Measurements from ENCODE around the gene SPOCK3. TPM values are rescaled to one million over a fixed set of nuclear protein-coding genes. Genes with fewer than 3 reads are reported as not detected.

The SPOCK3 gene
- total RNA-seq, 4 donors from 2014 or later = not detected

- Histone ChIP-seq H3K9me3 (no peaks in the 10 kb centered on the region), H3K27ac (no peak overlapping the region), H3K27me3 (no peaks in the 10 kb centered on the region), H3K36me3 (no peaks in the 10 kb centered on the region), H3K4me1 (no peaks in the 10 kb centered on the region), H3K4me3 (no peak overlapping the region)
- DNase-seq = no peak
- 70 to 94% methylated on average over 1 of the region's 1 CpG for WGBS, 2 donors
- intact Hi-C loops (cut with DNase I) = no loop called here
- TF ChIP-seq CTCF (IDR thresholded peaks at IDR 0.05) = no peak
- TF ChIP-seq POLR2A (IDR thresholded peaks at IDR 0.05) = no peak
These were observed 498.7 kb downstream of the SPOCK3 start for GRCh38 chr4:166735553-166735952.

GRCh38 chr4:166734797-166735196, 499.5 kb downstream of the SPOCK3 start:
- 81 to 89% methylated on average over 3 of the region's 3 CpGs for whole genome bisulfite sequencing, 2 donors

GRCh38 chr4:166733686-166734085, 500.6 kb downstream of the SPOCK3 start:
- H3K4me3 ChIP-seq = no peak overlapping the region
- TF ChIP-seq CTCF (IDR thresholded peaks at IDR 0.05) (no peak), POLR2A (IDR thresholded peaks at IDR 0.05) (no peak)
- DNase-seq = no peak
- intact Hi-C loops (cut with DNase I) = no loop called here
- no peaks in the 10 kb centered on the region for H3K9me3 ChIP-seq
- WGBS, 2 donors = 56 to 87% methylated on average over 3 of the region's 3 CpGs
- no peak overlapping the region for H3K27ac ChIP-seq
- no peaks in the 10 kb centered on the region for H3K36me3 ChIP-seq
- no peaks in the 10 kb centered on the region for H3K4me1 ChIP-seq
- no peaks in the 10 kb centered on the region for H3K27me3 ChIP-seq

More at GRCh38 chr4:166734797-166735196, 499.5 kb downstream of the SPOCK3 start:
- Histone ChIP-seq H3K9me3 (no peaks in the 10 kb centered on the region), H3K4me3 (no peak overlapping the region), H3K36me3 (no peaks in the 10 kb centered on the region), H3K27me3 (no peaks in the 10 kb centered on the region), H3K4me1 (no peaks in the 10 kb centered on the region), H3K27ac (no peak overlapping the region)
- TF ChIP-seq POLR2A (IDR thresholded peaks at IDR 0.05) = no peak
- no peak for TF ChIP-seq CTCF (IDR thresholded peaks at IDR 0.05)
- DNase-seq = no peak
- intact Hi-C loops (cut with DNase I) = no loop called here

- Histone ChIP-seq H3K36me3 (no peaks in the 10 kb centered on the region), H3K9me3 (peaks cover 0 to 5% (median 0%) of the 10 kb centered on the region in 3 donors), H3K4me1 (no peaks in the 10 kb centered on the region), H3K27ac (no peak overlapping the region), H3K4me3 (no peak overlapping the region), H3K27me3 (no peaks in the 10 kb centered on the region)
- DNase-seq = no peak
- WGBS, 2 donors = 62 to 79% methylated on average over 5 of the region's 5 CpGs
- intact Hi-C loops (cut with DNase I) = no loop called here
- no peak for TF ChIP-seq CTCF (IDR thresholded peaks at IDR 0.05)
- no peak for TF ChIP-seq POLR2A (IDR thresholded peaks at IDR 0.05)
These were observed 507.5 kb downstream of the SPOCK3 start for GRCh38 chr4:166726832-166727231.

- no peak for TF ChIP-seq POLR2A (IDR thresholded peaks at IDR 0.05)
- TF ChIP-seq CTCF (IDR thresholded peaks at IDR 0.05) = no peak
- no peak overlapping the region for H3K27ac ChIP-seq
- H3K27me3 ChIP-seq = no peaks in the 10 kb centered on the region
- H3K4me1 ChIP-seq = no peaks in the 10 kb centered on the region
- H3K9me3 ChIP-seq = peaks cover 0 to 5% (median 0%) of the 10 kb centered on the region in 3 donors
- WGBS, 2 donors = 45 to 65% methylated on average over 1 of the region's 1 CpG
- H3K4me3 ChIP-seq = no peak overlapping the region
- intact Hi-C loops (cut with DNase I) = no loop called here
- no peak for DNase-seq
- no peaks in the 10 kb centered on the region for H3K36me3 ChIP-seq
These were observed 509.9 kb downstream of the SPOCK3 start for GRCh38 chr4:166724369-166724768.
